K562 (cell line): ENCODE measurements around the gene PLAC8L1. TPM values are rescaled to one million over a fixed set of nuclear protein-coding genes. Genes with fewer than 3 reads are reported as not detected.

Experiments
- ATAC-seq: fragments of 200-7000 bp; cut with Tn5 transposase; 3 replicates; pipeline ENCODE4 v1.9.1; 2020; ENCODE audit warnings: moderate library complexity
- BruUV-seq: library from RNA; stranded (reverse); fragments of 400-500 nt; replicated peaks from 2 replicates; lab custom pipeline; 2021; lab: Mats Ljungman, UMichigan
- CTCF ChIA-PET: fragments of 300-600 bp; formaldehyde crosslinking; extraction: SDS; loops from one replicate; lab custom pipeline; 2021; ENCODE audit warnings: low intra/inter-chr PET ratio; lab: Yijun Ruan, JAX
- POLR2A ChIA-PET: fragments of 300-600, 350-650 bp; sonication (Branson Sonifier 250); formaldehyde crosslinking; extraction: SDS; loops from one replicate; lab custom pipeline; 2021; ENCODE audit warnings: antibody characterized with exemption, inconsistent platforms; lab: Yijun Ruan, JAX
- DNase-seq, 4 experiments: peaks; one replicate each; pipeline versions ENCODE4 v3.0.0 to v3.0.0-alpha.2; 2011 to 2018; ENCODE audit warnings: low spot score in 3 of 4, mixed read lengths in 3 of 4; ENCODE audit errors: extremely low read depth in 1 of 4
- FAIRE-seq: peaks from 2 replicates; lab custom pipeline; 2011; peaks lifted over from hg19 to GRCh38; lab: Jason Lieb, UNC
- H2AFZ ChIP-seq: 2 replicates; pipeline ENCODE4 v1.6.0; 2011; ENCODE audit warnings: low read depth, low read length, control low read depth, inconsistent platforms
- H3K27ac ChIP-seq: fragments of 200-600 bp; 3 replicates; pipeline ENCODE4 v1.8.0; 2011; ENCODE audit warnings: low read depth, mild to moderate bottlenecking, control low read depth, inconsistent platforms, low read length, moderate library complexity, mixed read lengths; ENCODE audit errors: extremely low read depth
- H3K27me3 ChIP-seq, 2 experiments: fragments of 300-600 bp in 1 of 2; 2 replicates in 1 of 2; 3 replicates in 1 of 2; pipeline versions ENCODE4 v1.6.0 to v1.8.0; 2011; ENCODE audit warnings: inconsistent platforms in 2 of 2, low read length in 2 of 2, mild to moderate bottlenecking in 1 of 2, mixed read lengths in 1 of 2, moderate library complexity in 1 of 2; ENCODE audit not compliant: control insufficient read depth in 2 of 2, insufficient read depth in 2 of 2
- H3K36me3 ChIP-seq: fragments of 300-600 bp; 3 replicates; pipeline ENCODE4 v1.8.0; 2011; ENCODE audit warnings: mild to moderate bottlenecking, low read length, inconsistent platforms; ENCODE audit not compliant: control insufficient read depth, insufficient read depth
- H3K4me1 ChIP-seq, 2 experiments: fragments of 200-600 bp in 1 of 2; replicated peaks in 1 of 2; 2 replicates in 1 of 2; 3 replicates in 1 of 2; pipeline versions ENCODE4 v1.5.1 to v1.8.0; 2011; ENCODE audit warnings: inconsistent platforms in 2 of 2, low read length in 2 of 2, mild to moderate bottlenecking in 1 of 2, mixed read lengths in 1 of 2, moderate library complexity in 1 of 2; ENCODE audit not compliant: control insufficient read depth in 2 of 2, insufficient read depth in 2 of 2
- H3K4me2 ChIP-seq: 2 replicates; pipeline ENCODE4 v1.6.1; 2011; ENCODE audit warnings: low read length, control low read depth, inconsistent platforms, mixed read lengths; ENCODE audit not compliant: insufficient read depth
- H3K4me3 ChIP-seq: fragments of 200-600 bp; sonication (generic), shearing (Covaris generic); 2 replicates; pipeline ENCODE4 v1.5.1; 2016; ENCODE audit warnings: control low read depth, inconsistent platforms
- H3K79me2 ChIP-seq: fragments of 200-600 bp; 3 replicates; pipeline ENCODE4 v1.8.0; 2011; ENCODE audit warnings: low read length, inconsistent platforms; ENCODE audit not compliant: control insufficient read depth, insufficient read depth
- H3K9ac ChIP-seq, 2 experiments: 2 replicates each; pipeline versions ENCODE4 v1.6.0 to v1.6.1; 2011; ENCODE audit warnings: low read depth in 2 of 2, low read length in 2 of 2, control low read depth in 1 of 2, inconsistent platforms in 1 of 2, mild to moderate bottlenecking in 1 of 2, mixed read lengths in 1 of 2; ENCODE audit not compliant: insufficient read depth in 1 of 2
- H3K9me1 ChIP-seq: one replicate; pipeline ENCODE4 v1.6.0; 2011; ENCODE audit warnings: inconsistent platforms, mild to moderate bottlenecking, low read length, moderate library complexity; ENCODE audit not compliant: control insufficient read depth, insufficient read depth
- H3K9me3 ChIP-seq: replicated peaks from 2 replicates; pipeline ENCODE4 v1.5.1; 2011; ENCODE audit warnings: low read depth, low read length, inconsistent platforms; ENCODE audit not compliant: control insufficient read depth, insufficient read depth
- H4K20me1 ChIP-seq: replicated peaks from 2 replicates; pipeline ENCODE4 v1.6.1; 2011; ENCODE audit warnings: low read length, inconsistent platforms, mixed read lengths; ENCODE audit not compliant: control insufficient read depth, insufficient read depth
- EGR1 ChIP-seq: fragments of 450-650 bp; conservative IDR thresholded peaks from 2 replicates; pipeline ENCODE4 v1.6.1; 2017; ENCODE audit warnings: mild to moderate bottlenecking
- NR1H2 ChIP-seq: sonication (generic); formaldehyde crosslinking; IDR thresholded peaks from 2 replicates; pipeline ENCODE4 v1.4.0; 2020; ENCODE audit warnings: mild to moderate bottlenecking, missing genetic modification reagents
- RBM14 ChIP-seq: fragments of 200-400 bp; formaldehyde crosslinking; IDR thresholded peaks from 2 replicates; pipeline ENCODE4 v1.6.1; 2018; ENCODE audit warnings: low read depth, mild to moderate bottlenecking, low read length, moderate library complexity, borderline replicate concordance; ENCODE audit not compliant: insufficient read depth
- WGBS: fragments of 100-300 bp; shearing (Covaris generic); methylation state at CpG from one replicate; pipeline ENCODE4 v1.1.6; 2016; ENCODE audit warnings: low coverage, mixed read lengths; ENCODE audit not compliant: insufficient coverage; ENCODE audit errors: missing lambda C conversion rate; 5-methylcytosine and 5-hydroxymethylcytosine counted together
- in situ Hi-C: fragments of 300-500 bp; cut with MboI; formaldehyde crosslinking; loops from 4 replicates; pipeline ENCODE4 v1.15.0; 2018; ENCODE audit warnings: inconsistent platforms, mixed read lengths
- intact Hi-C: fragments of 100-400 bp; cut with micrococcal nuclease; formaldehyde crosslinking; loops from 2 replicates; pipeline ENCODE4 v1.14.2; 2022
- polyA plus RNA-seq, 8 experiments: library from polyadenylated mRNA; depleted of rRNA in 4 of 8; stranded (reverse) in 5 of 8; unstranded in 3 of 8; fragments of >200 nt; fragmentation: Nextera tagmentation in 2 of 8; fragmentation: Illumina TruSeq in 1 of 8; extraction: Ambion mirVana in 2 of 8; extraction: Trizol in 1 of 8; gene quantifications; 2 replicates each; pipeline versions ENCODE4 v1.2.1 to v1.2.3, GENCODE V29; 2011 to 2014; ENCODE audit warnings: inconsistent platforms in 1 of 8, missing spikeins in 1 of 8
- small RNA-seq: library from RNA; depleted of rRNA; stranded (forward); fragments of <200 nt; gene quantifications from one replicate; pipeline ENCODE3, GENCODE V24; 2014
- total RNA-seq, 7 experiments: library from RNA; depleted of rRNA in 6 of 7; stranded (reverse); fragments of >200 nt in 6 of 7; fragmentation: Illumina TruSeq in 2 of 7; extraction: Trizol in 2 of 7; gene quantifications; 2 replicates each; pipeline versions ENCODE4 v1.2.1 to v1.2.3, GENCODE V29; 2011 to 2021; ENCODE audit warnings: low replicate concordance in 1 of 7
- TF ChIP-seq, protein P1 (sequence below): fragments of 450-650 bp; IDR thresholded peaks from 2 replicates; pipeline ENCODE4 v1.6.1; 2016; ENCODE audit warnings: antibody characterized with exemption

PLAC8L1 gene
- total and polyA plus RNA-seq, 9 of the 15 experiments (the other 6 are each of a cell fraction or from before 2014, with no cell fraction given): 0.10 to 0.43 (median 0.26) TPM; not detected in 3

DNA sequence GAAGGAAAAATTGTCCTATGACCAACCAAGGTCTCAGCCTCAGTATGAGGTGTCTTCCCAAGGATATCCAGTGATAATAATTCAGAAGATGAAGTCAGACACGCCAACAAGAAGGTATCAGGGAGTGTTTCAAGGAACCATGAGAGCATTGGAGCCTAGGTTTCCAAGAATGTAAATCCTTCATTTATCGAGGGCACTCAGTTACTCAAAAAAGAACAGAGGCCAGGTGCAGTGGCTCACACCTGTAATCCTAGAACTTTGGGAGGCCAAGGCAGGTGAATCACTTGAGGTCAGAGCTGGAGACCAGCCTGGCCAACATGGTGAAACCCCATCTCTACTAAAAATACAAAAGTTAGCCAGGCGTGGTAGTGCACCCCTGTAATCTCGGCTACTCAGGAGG is 70.8 kb downstream of the PLAC8L1 start:
- TF ChIP-seq, protein P1, sequence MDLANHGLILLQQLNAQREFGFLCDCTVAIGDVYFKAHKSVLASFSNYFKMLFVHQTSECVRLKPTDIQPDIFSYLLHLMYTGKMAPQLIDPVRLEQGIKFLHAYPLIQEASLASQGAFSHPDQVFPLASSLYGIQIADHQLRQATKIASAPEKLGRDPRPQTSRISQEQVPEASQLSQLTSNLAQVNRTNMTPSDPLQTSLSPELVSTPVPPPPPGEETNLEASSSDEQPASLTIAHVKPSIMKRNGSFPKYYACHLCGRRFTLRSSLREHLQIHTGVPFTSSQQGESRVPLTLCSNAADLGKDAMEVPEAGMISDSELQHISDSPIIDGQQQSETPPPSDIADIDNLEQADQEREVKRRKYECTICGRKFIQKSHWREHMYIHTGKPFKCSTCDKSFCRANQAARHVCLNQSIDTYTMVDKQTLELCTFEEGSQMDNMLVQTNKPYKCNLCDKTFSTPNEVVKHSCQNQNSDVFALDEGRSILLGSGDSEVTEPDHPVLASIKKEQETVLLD: no peak
- TF ChIP-seq NR1H2 (no peak), EGR1 (no peak), RBM14 (no peak)
- 7% methylated on average over 4 of the region's 4 CpGs for WGBS

More for the DNA sequence above, 70.8 kb downstream of the PLAC8L1 start:
- Histone ChIP-seq H3K4me1 (no peaks in the 10 kb centered on the region), H3K4me2 (no peak overlapping the region), H3K36me3 (no peaks in the 10 kb centered on the region), H3K9me1 (no peaks in the 10 kb centered on the region), H4K20me1 (no peaks in the 10 kb centered on the region), H2AFZ (no peak overlapping the region), H3K9ac (no peak overlapping the region), H3K9me3 (no peaks in the 10 kb centered on the region), H3K27ac (no peak overlapping the region), H3K27me3 (peaks cover 3 to 12% of the 10 kb centered on the region in 2 experiments; a peak in 2 of 5 replicates), H3K79me2 (no peaks in the 10 kb centered on the region), H3K4me3 (no peak overlapping the region)
- POLR2A ChIA-PET: no interaction called here
- no TSS peak for BruUV-seq
- no peak for FAIRE-seq
- intact Hi-C loops (no loop called here), in situ Hi-C loops (no loop called here)
- no peak for ATAC-seq
- CTCF ChIA-PET: no interaction called here
- DNase-seq: no peak

Small RNA genes lying within 50 kb of the gene (small RNA-seq; reads per million reads assigned to genes)
- not detected for gene AC091959.1

Other genes starting within 250 kb of the PLAC8L1 start
- gene GRXCR2, start 232.6 kb downstream of the PLAC8L1 start, total RNA-seq (2014; rRNA removed): not detected in 2 replicates
- not detected in 2 replicates for gene GRXCR2, start 232.6 kb downstream of the PLAC8L1 start, total RNA-seq (2014; rRNA removed; fragmentation: Illumina TruSeq; extraction: Trizol)
- gene GRXCR2, start 232.6 kb downstream of the PLAC8L1 start, total RNA-seq (2015; rRNA removed; fragmentation: Illumina TruSeq; extraction: Trizol): not detected in 2 replicates
- gene GRXCR2, start 232.6 kb downstream of the PLAC8L1 start, total RNA-seq (2021): not detected in 2 replicates
- not detected in 2 replicates for gene GRXCR2, start 232.6 kb downstream of the PLAC8L1 start, polyA plus RNA-seq (2011; rRNA removed)
- gene GRXCR2, start 232.6 kb downstream of the PLAC8L1 start, polyA plus RNA-seq (2014; fragmentation: Illumina TruSeq; extraction: Trizol): not detected in 2 replicates
- gene GRXCR2, start 232.6 kb downstream of the PLAC8L1 start, polyA plus RNA-seq (2014; fragmentation: Nextera tagmentation; extraction: Ambion mirVana): not detected
- gene GRXCR2, start 232.6 kb downstream of the PLAC8L1 start, polyA plus RNA-seq (2014; rRNA removed): not detected in 2 replicates
- gene SH3RF2, start 169.0 kb downstream of the PLAC8L1 start, total RNA-seq (2014; rRNA removed): not detected in 2 replicates
- gene SH3RF2, start 169.0 kb downstream of the PLAC8L1 start, total RNA-seq (2014; rRNA removed; fragmentation: Illumina TruSeq; extraction: Trizol): not detected in 2 replicates
- gene SH3RF2, start 169.0 kb downstream of the PLAC8L1 start, total RNA-seq (2015; rRNA removed; fragmentation: Illumina TruSeq; extraction: Trizol): not detected in 2 replicates
- 0.07 TPM in 1 of 2 replicates, not detected in the other for gene SH3RF2, start 169.0 kb downstream of the PLAC8L1 start, total RNA-seq (2021)
- not detected in 2 replicates for gene SH3RF2, start 169.0 kb downstream of the PLAC8L1 start, polyA plus RNA-seq (2011; rRNA removed)
- gene SH3RF2, start 169.0 kb downstream of the PLAC8L1 start, polyA plus RNA-seq (2014; fragmentation: Illumina TruSeq; extraction: Trizol): not detected in 2 replicates
- gene SH3RF2, start 169.0 kb downstream of the PLAC8L1 start, polyA plus RNA-seq (2014; fragmentation: Nextera tagmentation; extraction: Ambion mirVana): not detected
- 0.05 and 0.50 TPM in 2 replicates for gene SH3RF2, start 169.0 kb downstream of the PLAC8L1 start, polyA plus RNA-seq (2014; rRNA removed)
- 122 and 125 TPM in 2 replicates for gene LARS1, start 77.1 kb upstream of the PLAC8L1 start, total RNA-seq (2014; rRNA removed)
- 216 and 249 TPM in 2 replicates for gene LARS1, start 77.1 kb upstream of the PLAC8L1 start, total RNA-seq (2014; rRNA removed; fragmentation: Illumina TruSeq; extraction: Trizol)
- 149 and 164 TPM in 2 replicates for gene LARS1, start 77.1 kb upstream of the PLAC8L1 start, total RNA-seq (2015; rRNA removed; fragmentation: Illumina TruSeq; extraction: Trizol)
- 159 and 162 TPM in 2 replicates for gene LARS1, start 77.1 kb upstream of the PLAC8L1 start, total RNA-seq (2021)
- gene LARS1, start 77.1 kb upstream of the PLAC8L1 start, polyA plus RNA-seq (2011; rRNA removed): 62.2 and 66.8 TPM in 2 replicates
- 151 and 187 TPM in 2 replicates for gene LARS1, start 77.1 kb upstream of the PLAC8L1 start, polyA plus RNA-seq (2014; fragmentation: Illumina TruSeq; extraction: Trizol)
- 100 to 1,000 TPM; 132 to 135 TPM for gene LARS1, start 77.1 kb upstream of the PLAC8L1 start, polyA plus RNA-seq (2014; fragmentation: Nextera tagmentation; extraction: Ambion mirVana)
- 111 and 112 TPM in 2 replicates for gene LARS1, start 77.1 kb upstream of the PLAC8L1 start, polyA plus RNA-seq (2014; rRNA removed)
- gene RBM27, start 98.0 kb upstream of the PLAC8L1 start, total RNA-seq (2014; rRNA removed): 22.9 and 25.4 TPM in 2 replicates
- 42.5 and 48.0 TPM in 2 replicates for gene RBM27, start 98.0 kb upstream of the PLAC8L1 start, total RNA-seq (2014; rRNA removed; fragmentation: Illumina TruSeq; extraction: Trizol)
- 39.7 and 45.4 TPM in 2 replicates for gene RBM27, start 98.0 kb upstream of the PLAC8L1 start, total RNA-seq (2015; rRNA removed; fragmentation: Illumina TruSeq; extraction: Trizol)
- gene RBM27, start 98.0 kb upstream of the PLAC8L1 start, total RNA-seq (2021): 24.3 and 29.1 TPM in 2 replicates
- gene RBM27, start 98.0 kb upstream of the PLAC8L1 start, polyA plus RNA-seq (2011; rRNA removed): 30.9 and 33.4 TPM in 2 replicates
- 26.4 and 30.4 TPM in 2 replicates for gene RBM27, start 98.0 kb upstream of the PLAC8L1 start, polyA plus RNA-seq (2014; fragmentation: Illumina TruSeq; extraction: Trizol)
- gene RBM27, start 98.0 kb upstream of the PLAC8L1 start, polyA plus RNA-seq (2014; fragmentation: Nextera tagmentation; extraction: Ambion mirVana): 1 to 10 TPM; 5.3 to 8.3 TPM
- 16.3 and 16.5 TPM in 2 replicates for gene RBM27, start 98.0 kb upstream of the PLAC8L1 start, polyA plus RNA-seq (2014; rRNA removed)
- not detected in 2 replicates for gene POU4F3, start 233.3 kb upstream of the PLAC8L1 start, total RNA-seq (2014; rRNA removed)
- gene POU4F3, start 233.3 kb upstream of the PLAC8L1 start, total RNA-seq (2014; rRNA removed; fragmentation: Illumina TruSeq; extraction: Trizol): not detected in 2 replicates
- 0.08 TPM in 1 of 2 replicates, not detected in the other for gene POU4F3, start 233.3 kb upstream of the PLAC8L1 start, total RNA-seq (2015; rRNA removed; fragmentation: Illumina TruSeq; extraction: Trizol)
- 0.07 and 0.13 TPM in 2 replicates for gene POU4F3, start 233.3 kb upstream of the PLAC8L1 start, total RNA-seq (2021)
- gene POU4F3, start 233.3 kb upstream of the PLAC8L1 start, polyA plus RNA-seq (2011; rRNA removed): 0.04 TPM in 2 replicates
- 0.07 TPM in 1 of 2 replicates, not detected in the other for gene POU4F3, start 233.3 kb upstream of the PLAC8L1 start, polyA plus RNA-seq (2014; fragmentation: Illumina TruSeq; extraction: Trizol)
- gene POU4F3, start 233.3 kb upstream of the PLAC8L1 start, polyA plus RNA-seq (2014; fragmentation: Nextera tagmentation; extraction: Ambion mirVana): not detected
- gene POU4F3, start 233.3 kb upstream of the PLAC8L1 start, polyA plus RNA-seq (2014; rRNA removed): not detected in 2 replicates